Caco-2 (cell line): ENCODE measurements around the gene JKAMP. TPM values are rescaled to one million over a fixed set of nuclear protein-coding genes. Genes with fewer than 3 reads are reported as not detected.

Experiments
- BruUV-seq: library from RNA; stranded (reverse); fragments of 400-500 nt; replicated peaks from 2 replicates; lab custom pipeline; 2021; lab: Mats Ljungman, UMichigan
- CTCF ChIA-PET: fragments of 300-600 bp; sonication (Branson Sonifier 250); formaldehyde crosslinking; loops from one replicate; lab custom pipeline; 2022; ENCODE audit warnings: antibody characterized with exemption; lab: Charles Lee
- POLR2A ChIA-PET: fragments of 300-600 bp; sonication (Branson Sonifier 250); formaldehyde crosslinking; loops from one replicate; lab custom pipeline; 2022; ENCODE audit warnings: antibody characterized with exemption; lab: Charles Lee
- DNase-seq, 2 experiments: peaks; one replicate each; pipeline versions ENCODE4 v3.0.0 to v3.0.0-alpha.2; 2020 to 2022
- H3K27me3 ChIP-seq: replicated peaks from 2 replicates; pipeline ENCODE4 v1.6.0; 2011; ENCODE audit warnings: low read length; ENCODE audit not compliant: control insufficient read depth, insufficient read depth
- H3K36me3 ChIP-seq: 2 replicates; pipeline ENCODE4 v1.5.1; 2011; ENCODE audit warnings: low read length; ENCODE audit not compliant: control insufficient read depth, insufficient read depth
- H3K4me1 ChIP-seq: fragments of 250-450 bp; sonication (Bioruptor Pico); 2 replicates; pipeline ENCODE4 v1.5.1; 2020; ENCODE audit warnings: mild to moderate bottlenecking
- H3K4me3 ChIP-seq: 2 replicates; pipeline ENCODE4 v1.5.1; 2011; ENCODE audit warnings: low read depth, mild to moderate bottlenecking, control low read depth, low read length
- H3K9me3 ChIP-seq: fragments of 250-450 bp; sonication (Bioruptor Pico); 2 replicates; pipeline ENCODE4 v1.5.1; 2020; ENCODE audit warnings: mild to moderate bottlenecking, moderate library complexity
- H3K27ac Mint-ChIP-seq: one replicate; pipeline ENCODE4 v1.8.0; 2022; ENCODE audit warnings: mixed read lengths; ENCODE audit not compliant: unreplicated experiment
- H3K27me3 Mint-ChIP-seq: one replicate; pipeline ENCODE4 v1.8.0; 2022; ENCODE audit warnings: mixed read lengths; ENCODE audit not compliant: insufficient read depth, unreplicated experiment
- H3K36me3 Mint-ChIP-seq: one replicate; pipeline ENCODE4 v1.8.0; 2022; ENCODE audit warnings: mild to moderate bottlenecking, mixed read lengths; ENCODE audit not compliant: insufficient read depth, unreplicated experiment
- H3K4me1 Mint-ChIP-seq: one replicate; pipeline ENCODE4 v1.8.0; 2022; ENCODE audit warnings: low read depth, mixed read lengths; ENCODE audit not compliant: unreplicated experiment
- H3K4me3 Mint-ChIP-seq: one replicate; pipeline ENCODE4 v1.8.0; 2022; ENCODE audit warnings: mild to moderate bottlenecking, moderate library complexity, mixed read lengths; ENCODE audit not compliant: unreplicated experiment
- H3K9me3 Mint-ChIP-seq: one replicate; pipeline ENCODE4 v1.8.0; 2022; ENCODE audit warnings: mixed read lengths; ENCODE audit not compliant: unreplicated experiment
- intact Hi-C: fragments of 100-400 bp; cut with micrococcal nuclease; formaldehyde crosslinking; loops from one replicate; pipeline ENCODE4 v1.10.0; 2022; ENCODE audit not compliant: unreplicated experiment
- total RNA-seq: library from RNA; stranded (reverse); gene quantifications from 2 replicates; pipeline ENCODE4 v1.2.3, GENCODE V29; 2022
- TF ChIP-seq, protein P1 (sequence below), 2 experiments: fragments of 200-600 bp in 1 of 2; IDR thresholded peaks; 1 replicate in 1 of 2; 2 replicates in 1 of 2; pipeline versions ENCODE4 v1.5.1 to v1.8.0; 2011 to 2022; ENCODE audit warnings: antibody characterized with exemption in 1 of 2, control low read depth in 1 of 2, inconsistent platforms in 1 of 2, low read depth in 1 of 2, low read length in 1 of 2, mild to moderate bottlenecking in 1 of 2, moderate library complexity in 1 of 2; ENCODE audit not compliant: insufficient read depth in 1 of 2, severe bottlenecking in 1 of 2, unreplicated experiment in 1 of 2

JKAMP gene
- total RNA-seq, 1 experiment from 2014 or later: 24.7 TPM

DNA sequence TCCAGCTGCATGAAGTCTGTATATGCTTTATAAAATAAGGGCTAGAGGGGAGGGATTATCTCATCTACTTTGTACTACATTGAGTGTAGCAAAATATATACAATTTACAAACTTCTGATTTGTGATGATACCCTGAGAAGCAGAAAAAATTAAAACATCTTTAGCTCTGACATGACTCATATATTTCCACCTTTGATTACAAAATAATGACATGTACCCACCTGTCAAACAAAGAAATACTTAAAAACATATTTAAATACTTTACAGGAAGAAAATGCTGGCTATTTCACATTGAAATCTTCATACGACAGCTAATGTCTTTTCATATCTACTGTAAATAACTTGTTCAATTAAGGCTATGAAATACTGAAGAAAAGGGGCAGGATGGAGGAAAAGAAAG, 22.4 kb upstream of the JKAMP start:
- ChIA-PET POLR2A (no interaction called here), CTCF (no interaction called here)
- DNase-seq: no peak
- Histone ChIP-seq H3K36me3 (no peaks in the 10 kb centered on the region), H3K27me3 (no peaks in the 10 kb centered on the region), H3K4me3 (no peak overlapping the region), H3K4me1 (peaks cover 7% of the 10 kb centered on the region; the same call in 1 of the 2 replicates), H3K9me3 (no peaks in the 10 kb centered on the region)
- BruUV-seq: no TSS peak
- Mint-ChIP-seq H3K4me3 (no peak overlapping the region), H3K4me1 (no peaks in the 10 kb centered on the region), H3K36me3 (no peaks in the 10 kb centered on the region), H3K9me3 (no peaks in the 10 kb centered on the region), H3K27ac (no peak overlapping the region), H3K27me3 (peaks cover 4% of the 10 kb centered on the region)
- intact Hi-C loops: no loop called here
- TF ChIP-seq, protein P1, sequence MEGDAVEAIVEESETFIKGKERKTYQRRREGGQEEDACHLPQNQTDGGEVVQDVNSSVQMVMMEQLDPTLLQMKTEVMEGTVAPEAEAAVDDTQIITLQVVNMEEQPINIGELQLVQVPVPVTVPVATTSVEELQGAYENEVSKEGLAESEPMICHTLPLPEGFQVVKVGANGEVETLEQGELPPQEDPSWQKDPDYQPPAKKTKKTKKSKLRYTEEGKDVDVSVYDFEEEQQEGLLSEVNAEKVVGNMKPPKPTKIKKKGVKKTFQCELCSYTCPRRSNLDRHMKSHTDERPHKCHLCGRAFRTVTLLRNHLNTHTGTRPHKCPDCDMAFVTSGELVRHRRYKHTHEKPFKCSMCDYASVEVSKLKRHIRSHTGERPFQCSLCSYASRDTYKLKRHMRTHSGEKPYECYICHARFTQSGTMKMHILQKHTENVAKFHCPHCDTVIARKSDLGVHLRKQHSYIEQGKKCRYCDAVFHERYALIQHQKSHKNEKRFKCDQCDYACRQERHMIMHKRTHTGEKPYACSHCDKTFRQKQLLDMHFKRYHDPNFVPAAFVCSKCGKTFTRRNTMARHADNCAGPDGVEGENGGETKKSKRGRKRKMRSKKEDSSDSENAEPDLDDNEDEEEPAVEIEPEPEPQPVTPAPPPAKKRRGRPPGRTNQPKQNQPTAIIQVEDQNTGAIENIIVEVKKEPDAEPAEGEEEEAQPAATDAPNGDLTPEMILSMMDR (IDR thresholded peaks at IDR 0.05; ENCODE audit: insufficient read depth in 1 of 2, low read depth in 1 of 2, low read length in 1 of 2, severe bottlenecking in 1 of 2, unreplicated experiment in 1 of 2): no peak

DNA sequence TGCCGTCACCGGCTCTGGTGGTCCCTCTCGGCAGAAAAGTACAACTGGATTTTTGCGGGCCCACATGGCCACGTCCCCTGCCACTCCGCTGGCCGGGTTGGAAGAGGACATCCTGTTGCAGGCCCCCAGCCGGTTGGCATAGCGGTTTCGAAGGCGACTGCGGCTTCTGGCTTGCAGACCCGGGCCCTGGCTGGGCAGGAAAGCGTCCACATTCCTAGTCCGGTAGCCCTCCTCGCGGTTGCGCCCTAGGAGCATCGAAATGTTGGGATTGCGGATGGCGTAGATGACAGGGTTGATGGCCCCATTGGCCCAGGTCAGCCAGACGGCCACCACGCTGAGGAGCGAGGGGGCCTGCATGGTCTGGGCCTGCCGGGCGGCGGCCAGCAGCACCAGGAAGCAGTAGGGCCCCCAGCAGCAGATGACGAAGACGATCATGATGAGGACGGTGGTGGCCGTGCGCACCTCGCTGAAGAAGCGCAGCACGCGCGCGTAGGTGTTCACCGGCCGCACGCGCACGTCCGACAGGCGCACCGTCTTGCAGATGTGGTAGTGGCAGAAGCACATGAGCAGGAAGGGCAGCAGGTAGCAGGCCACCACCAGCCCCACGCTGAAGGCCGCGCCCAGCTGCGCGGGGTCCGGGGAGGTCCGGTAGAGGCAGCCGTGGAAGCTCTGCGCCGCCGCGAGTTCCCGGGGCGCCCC, 20.4 kb upstream of the JKAMP start:
- ChIA-PET CTCF (interaction anchor here (1.0 kb wide), 1 partner anchor 20 kb away, joined by 4 read pairs; the partner anchor contains the start of genes JKAMP and L3HYPDH), POLR2A (no interaction called here)
- no peaks in the 10 kb centered on the region for H3K36me3 Mint-ChIP-seq
- no peak overlapping the region for H3K27ac Mint-ChIP-seq
- no TSS peak for BruUV-seq
- H3K9me3 Mint-ChIP-seq: no peaks in the 10 kb centered on the region
- no peaks in the 10 kb centered on the region for H3K27me3 ChIP-seq
- peak overlapping the region; percentile 66 for H3K4me3 ChIP-seq
- DNase-seq: no peak
- no peaks in the 10 kb centered on the region for H3K36me3 ChIP-seq
- H3K4me1 ChIP-seq: peaks cover 7% of the 10 kb centered on the region; the same call in 1 of the 2 replicates
- H3K4me1 Mint-ChIP-seq: no peaks in the 10 kb centered on the region
- H3K9me3 ChIP-seq: no peaks in the 10 kb centered on the region
- intact Hi-C loops: no loop called here
- H3K4me3 Mint-ChIP-seq: peak overlapping the region; percentile 78
- H3K27me3 Mint-ChIP-seq: peaks cover 4% of the 10 kb centered on the region
- TF ChIP-seq, protein P1 (IDR thresholded peaks at IDR 0.05; ENCODE audit: insufficient read depth in 1 of 2, low read depth in 1 of 2, low read length in 1 of 2, severe bottlenecking in 1 of 2, unreplicated experiment in 1 of 2): no peak

DNA sequence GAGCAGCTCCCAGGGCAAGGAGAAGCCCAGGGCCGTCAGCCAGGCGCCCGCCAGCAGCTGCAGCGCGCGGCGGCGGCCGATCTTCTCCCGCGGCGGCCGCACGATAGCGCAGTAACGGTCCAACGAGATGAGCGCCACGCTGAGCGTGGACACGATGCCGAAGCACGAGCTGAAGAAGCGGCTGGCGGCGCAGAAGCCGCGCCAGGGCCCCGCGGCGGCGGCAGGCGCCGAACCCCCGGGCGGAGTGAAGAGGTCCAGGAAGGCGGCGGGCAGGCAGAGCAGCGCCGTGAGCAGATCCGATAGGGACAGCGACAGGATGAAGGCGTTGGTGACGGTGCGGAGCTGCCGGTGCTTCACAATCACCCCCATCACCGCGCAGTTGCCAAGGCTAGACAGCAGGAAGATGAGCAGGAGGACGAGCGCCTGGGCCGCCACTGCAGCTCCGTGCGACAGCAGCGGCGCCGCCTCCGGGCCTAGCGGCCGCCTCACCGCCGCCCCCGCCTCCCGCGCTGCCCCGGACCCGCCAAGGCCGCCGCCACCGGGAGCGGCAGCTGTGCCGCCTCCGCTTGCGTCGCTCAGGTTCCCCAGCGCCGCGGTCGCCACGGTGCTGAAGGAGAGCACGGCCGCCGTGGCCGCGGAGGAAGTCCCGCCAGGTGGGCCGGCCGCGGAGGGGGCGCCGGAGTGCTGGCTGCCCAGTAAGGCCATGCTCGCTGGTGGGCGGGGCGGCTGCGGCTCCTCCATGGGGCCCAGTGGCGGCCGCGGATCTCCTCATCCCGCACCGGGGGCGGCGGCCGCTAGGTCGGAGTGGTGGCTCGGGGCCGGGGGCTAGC, 19.6 kb upstream of the JKAMP start:
- H3K27me3 Mint-ChIP-seq: peaks cover 4% of the 10 kb centered on the region
- Histone ChIP-seq H3K9me3 (no peaks in the 10 kb centered on the region), H3K4me1 (0 out of 2 replicates have a peak, but pooled peaks cover 7% of the 10 kb centered on the region), H3K4me3 (peak overlapping the region; percentile 66), H3K36me3 (no peaks in the 10 kb centered on the region), H3K27me3 (no peaks in the 10 kb centered on the region)
- ChIA-PET CTCF (interaction anchor here (0.9 to 1.0 kb wide), 2 partner anchors 19 to 137 kb away, joined by 4 read pairs; partner anchors contain the start of genes JKAMP and L3HYPDH), POLR2A (no interaction called here)
- DNase-seq: peak; percentile 52 to 77
- H3K4me3 Mint-ChIP-seq: peak overlapping the region; percentile 78
- no TSS peak for BruUV-seq
- intact Hi-C loops: no loop called here
- no peaks in the 10 kb centered on the region for H3K4me1 Mint-ChIP-seq
- H3K9me3 Mint-ChIP-seq: no peaks in the 10 kb centered on the region
- no peaks in the 10 kb centered on the region for H3K36me3 Mint-ChIP-seq
- TF ChIP-seq, protein P1 (IDR thresholded peaks at IDR 0.05; ENCODE audit: insufficient read depth in 1 of 2, low read depth in 1 of 2, low read length in 1 of 2, severe bottlenecking in 1 of 2, unreplicated experiment in 1 of 2): no peak
- no peak overlapping the region for H3K27ac Mint-ChIP-seq
